Fibroblast of peridontal ligament (primary cell): ENCODE results near the gene NSMCE1.
"Not testable (repeated sequence)": the region's sequence is repeated elsewhere in the genome, so short reads cannot be mapped to it uniquely, and the experiment has no call there.

Experiments
- DNase-seq: peaks from one replicate; pipeline ENCODE4 v3.0.0-alpha.2; 2010; ENCODE audit errors: extremely low read depth

Gene NSMCE1

GRCh38 chr16:27272697-27273096 lies 4.1 kb upstream of the NSMCE1 start:
- DNase-seq = not testable (repeated sequence)

- no peak for DNase-seq
Observed at GRCh38 chr16:27272076-27272475, 3.5 kb upstream of the NSMCE1 start.

GRCh38 chr16:27270349-27270748 lies 1.8 kb upstream of the NSMCE1 start:
- no peak for DNase-seq

- no peak for DNase-seq
Observed at GRCh38 chr16:27269300-27270150, 953 bp upstream of the NSMCE1 start.

- DNase-seq = no peak
Observed at GRCh38 chr16:27267037-27267677, 1.4 kb downstream of the NSMCE1 start.

- DNase-seq = no peak
Observed at GRCh38 chr16:27265982-27266381, 2.6 kb downstream of the NSMCE1 start.

- peak; percentile 67 for DNase-seq
Observed at GRCh38 chr16:27264151-27264550, 4.4 kb downstream of the NSMCE1 start.

- not testable (repeated sequence) for DNase-seq
Observed at GRCh38 chr16:27262904-27263423, 5.6 kb downstream of the NSMCE1 start.

- no peak for DNase-seq
Observed at GRCh38 chr16:27259710-27260109, 8.9 kb downstream of the NSMCE1 start.

- DNase-seq = peak; percentile 47
Observed at GRCh38 chr16:27258241-27258734, 10.3 kb downstream of the NSMCE1 start.

- no peak for DNase-seq
Observed at GRCh38 chr16:27257271-27257670, 11.3 kb downstream of the NSMCE1 start.

- no peak for DNase-seq
Observed at GRCh38 chr16:27256861-27257260, 11.7 kb downstream of the NSMCE1 start.

GRCh38 chr16:27254262-27254811 lies 14.2 kb downstream of the NSMCE1 start:
- DNase-seq = no peak

GRCh38 chr16:27253526-27253930 lies 15.0 kb downstream of the NSMCE1 start:
- DNase-seq = peak; percentile 90

GRCh38 chr16:27252206-27252585 lies 16.4 kb downstream of the NSMCE1 start:
- DNase-seq = no peak

GRCh38 chr16:27251541-27252205 lies 16.9 kb downstream of the NSMCE1 start:
- peak; percentile 38 for DNase-seq

GRCh38 chr16:27248886-27249285 lies 19.7 kb downstream of the NSMCE1 start:
- DNase-seq = not testable (repeated sequence)

- no peak for DNase-seq
Observed at GRCh38 chr16:27248036-27248435, 20.5 kb downstream of the NSMCE1 start.

- DNase-seq = not testable (repeated sequence)
Observed at GRCh38 chr16:27247076-27247475, 21.5 kb downstream of the NSMCE1 start.

GRCh38 chr16:27246439-27246838 lies 22.1 kb downstream of the NSMCE1 start:
- no peak for DNase-seq

- DNase-seq = peak; percentile 99
Observed at GRCh38 chr16:27245276-27246172, 23.0 kb downstream of the NSMCE1 start.
